Upper lobe of right lung (tissue), 1 donor: Measurements from ENCODE around the gene TRABD2B. TPM values are rescaled to one million over a fixed set of nuclear protein-coding genes. Genes with fewer than 3 reads are reported as not detected.

Experiments used
- ATAC-seq: fragments of 200-7000 bp; cut with Tn5 transposase; one replicate; pipeline ENCODE4 v1.9.1; 2020; ENCODE audit warnings: mild to moderate bottlenecking, moderate library complexity
- DNase-seq: peaks from one replicate; pipeline ENCODE4 v3.0.0-alpha.2; 2020
- H3K27ac ChIP-seq: fragments of 200-600 bp; one replicate; pipeline ENCODE4 v1.8.0; 2022
- H3K27me3 ChIP-seq: fragments of 200-600 bp; one replicate; pipeline ENCODE4 v1.8.0; 2022; ENCODE audit warnings: mild to moderate bottlenecking
- H3K36me3 ChIP-seq: fragments of 200-600 bp; one replicate; pipeline ENCODE4 v1.8.0; 2022
- H3K4me1 ChIP-seq: fragments of 200-600 bp; one replicate; pipeline ENCODE4 v1.8.0; 2022
- H3K4me3 ChIP-seq: fragments of 200-600 bp; one replicate; pipeline ENCODE4 v1.8.0; 2022; ENCODE audit warnings: mild to moderate bottlenecking
- H3K9me3 ChIP-seq: fragments of 200-600 bp; one replicate; pipeline ENCODE4 v1.8.0; 2022
- intact Hi-C: fragments of 100-400 bp; cut with DNase I; formaldehyde crosslinking; loops from one replicate; pipeline ENCODE4 v1.11.0; 2022
- total RNA-seq: library from RNA; stranded (reverse); fragmentation: NEBNext Ultra II Directional; extraction: Animal tissue kit (Norgen Biotek cat#: 25700); gene quantifications from one replicate; pipeline ENCODE4 v1.2.1, GENCODE V29; 2021
- TF ChIP-seq, protein P1 (sequence below): fragments of 200-600 bp; IDR thresholded peaks from one replicate; pipeline ENCODE4 v1.8.0; 2022; ENCODE audit warnings: antibody characterized with exemption
- donor health status: DM: no; HTN: yes; CAD: no; lungs with severe emphysema.

TRABD2B gene
- total RNA-seq, 1 donor from 2014 or later = 1.2 TPM

DNA sequence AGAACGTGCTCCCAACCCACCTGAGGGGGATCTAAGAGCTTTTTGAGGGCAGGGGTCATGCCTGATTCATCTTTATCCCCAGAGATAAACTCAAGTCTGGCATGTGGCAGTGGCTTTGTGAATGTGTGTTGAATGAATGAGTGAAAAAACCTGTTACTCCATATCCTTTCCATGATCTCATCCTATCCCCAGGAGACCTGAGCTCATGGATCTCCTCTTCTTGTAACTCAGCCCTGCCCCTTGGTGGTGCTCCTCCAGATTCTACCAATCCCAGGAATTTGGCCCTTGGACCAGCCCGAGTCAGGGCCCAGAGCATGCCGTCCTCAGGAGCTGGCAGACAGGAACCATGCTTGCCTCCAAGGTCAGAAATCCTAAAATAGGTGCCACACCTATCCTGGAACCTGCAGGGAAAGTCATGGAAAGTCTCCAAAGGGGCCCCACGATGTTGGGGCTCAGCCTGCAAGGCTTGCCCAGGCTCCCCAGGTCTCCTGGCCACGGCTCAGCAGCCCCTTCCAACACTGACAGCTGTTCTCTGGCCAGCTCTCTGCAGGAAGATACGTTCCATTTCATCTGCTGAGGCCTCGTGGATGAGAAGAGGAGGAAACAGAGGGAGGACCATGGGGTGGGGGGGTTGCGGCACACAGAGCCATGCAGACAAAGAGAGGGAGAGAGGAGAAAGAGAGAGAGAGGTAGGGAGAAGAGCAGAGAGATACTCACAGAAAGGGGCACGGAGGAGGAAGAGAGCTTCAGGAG, 214.6 kb downstream of the TRABD2B start:
- TF ChIP-seq, protein P1, sequence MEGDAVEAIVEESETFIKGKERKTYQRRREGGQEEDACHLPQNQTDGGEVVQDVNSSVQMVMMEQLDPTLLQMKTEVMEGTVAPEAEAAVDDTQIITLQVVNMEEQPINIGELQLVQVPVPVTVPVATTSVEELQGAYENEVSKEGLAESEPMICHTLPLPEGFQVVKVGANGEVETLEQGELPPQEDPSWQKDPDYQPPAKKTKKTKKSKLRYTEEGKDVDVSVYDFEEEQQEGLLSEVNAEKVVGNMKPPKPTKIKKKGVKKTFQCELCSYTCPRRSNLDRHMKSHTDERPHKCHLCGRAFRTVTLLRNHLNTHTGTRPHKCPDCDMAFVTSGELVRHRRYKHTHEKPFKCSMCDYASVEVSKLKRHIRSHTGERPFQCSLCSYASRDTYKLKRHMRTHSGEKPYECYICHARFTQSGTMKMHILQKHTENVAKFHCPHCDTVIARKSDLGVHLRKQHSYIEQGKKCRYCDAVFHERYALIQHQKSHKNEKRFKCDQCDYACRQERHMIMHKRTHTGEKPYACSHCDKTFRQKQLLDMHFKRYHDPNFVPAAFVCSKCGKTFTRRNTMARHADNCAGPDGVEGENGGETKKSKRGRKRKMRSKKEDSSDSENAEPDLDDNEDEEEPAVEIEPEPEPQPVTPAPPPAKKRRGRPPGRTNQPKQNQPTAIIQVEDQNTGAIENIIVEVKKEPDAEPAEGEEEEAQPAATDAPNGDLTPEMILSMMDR = no peak
- no peak overlapping the region for H3K4me3 ChIP-seq
- intact Hi-C loops = no loop called here
- no peaks in the 10 kb centered on the region for H3K36me3 ChIP-seq
- DNase-seq (no peak), ATAC-seq (no peak)
- H3K4me1 ChIP-seq = peaks cover 23% of the 10 kb centered on the region
- no peaks in the 10 kb centered on the region for H3K27me3 ChIP-seq
- no peak overlapping the region for H3K27ac ChIP-seq
- H3K9me3 ChIP-seq = no peaks in the 10 kb centered on the region

DNA sequence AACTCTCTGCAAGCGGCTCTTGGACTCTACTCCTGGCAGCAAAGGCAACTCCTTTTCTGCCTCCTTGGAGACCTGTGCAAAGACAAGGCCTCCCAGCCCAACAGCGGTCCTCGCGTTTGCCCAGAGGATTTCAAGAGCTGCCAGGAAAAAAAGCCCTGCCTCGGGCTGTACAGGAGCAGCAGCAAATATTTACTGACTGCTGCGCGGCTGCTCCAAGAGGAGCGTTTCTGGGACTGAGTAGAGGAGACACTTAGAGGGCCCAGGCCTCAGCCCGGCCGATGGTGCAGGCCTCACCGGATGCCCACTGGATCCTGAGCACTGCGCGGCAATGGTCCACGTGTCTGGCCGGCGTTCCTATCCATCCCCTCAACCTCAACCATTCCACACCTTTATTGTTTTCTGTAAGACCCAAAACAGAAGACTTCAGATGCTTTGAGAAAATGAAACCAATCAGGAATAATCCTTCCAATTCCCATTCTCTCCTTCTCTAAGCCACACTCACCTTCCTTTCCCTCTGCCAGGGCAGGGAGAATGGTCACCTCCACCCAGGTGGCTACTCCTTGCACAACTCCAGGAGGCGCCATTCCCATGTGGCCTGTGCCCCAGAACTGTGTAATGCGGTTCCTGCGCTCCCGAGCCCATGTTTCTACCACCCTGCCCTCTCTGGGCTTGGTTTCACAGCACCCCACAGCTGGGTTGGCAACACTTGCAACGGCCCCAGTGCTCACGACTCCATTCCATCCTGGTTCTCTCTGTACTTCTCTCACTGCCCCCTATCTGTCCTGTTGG, 215.8 kb downstream of the TRABD2B start:
- Histone ChIP-seq H3K4me1 (peaks cover 23% of the 10 kb centered on the region), H3K36me3 (no peaks in the 10 kb centered on the region), H3K27ac (no peak overlapping the region), H3K9me3 (no peaks in the 10 kb centered on the region), H3K27me3 (no peaks in the 10 kb centered on the region), H3K4me3 (no peak overlapping the region)
- intact Hi-C loops = no loop called here
- no peak for DNase-seq
- peak; percentile 43 for ATAC-seq
- TF ChIP-seq, protein P1 = no peak

DNA sequence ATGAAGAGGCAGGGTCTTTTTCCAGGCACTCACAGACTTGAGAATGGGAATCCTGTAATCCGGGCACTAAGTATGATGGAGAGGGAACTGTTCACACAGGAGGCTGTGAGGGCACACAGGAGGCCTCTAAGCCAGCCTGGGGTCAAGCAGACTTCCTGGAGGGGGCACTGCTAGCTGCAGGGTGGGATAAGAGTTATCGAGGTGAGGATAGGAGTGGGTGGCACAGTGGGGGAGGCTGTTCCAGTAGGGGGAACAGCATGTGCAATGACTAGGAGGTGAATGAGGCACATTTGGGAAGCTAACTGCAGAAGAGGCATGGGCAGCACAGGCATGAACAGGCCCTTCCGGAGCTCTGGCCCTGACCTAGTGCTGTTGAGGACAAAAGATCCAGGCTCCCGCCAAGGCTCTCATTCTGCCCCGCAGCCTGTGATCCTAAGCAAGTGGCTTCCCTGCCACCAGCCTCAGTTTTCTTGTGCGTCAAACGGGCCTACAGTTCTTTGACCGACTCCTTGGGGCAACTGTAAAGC, 216.7 kb downstream of the TRABD2B start:
- TF ChIP-seq, protein P1 = no peak
- Histone ChIP-seq H3K9me3 (no peaks in the 10 kb centered on the region), H3K4me3 (no peak overlapping the region), H3K4me1 (peaks cover 14% of the 10 kb centered on the region), H3K27ac (no peak overlapping the region), H3K27me3 (no peaks in the 10 kb centered on the region), H3K36me3 (no peaks in the 10 kb centered on the region)
- ATAC-seq (no peak), DNase-seq (no peak)
- intact Hi-C loops = no loop called here

DNA sequence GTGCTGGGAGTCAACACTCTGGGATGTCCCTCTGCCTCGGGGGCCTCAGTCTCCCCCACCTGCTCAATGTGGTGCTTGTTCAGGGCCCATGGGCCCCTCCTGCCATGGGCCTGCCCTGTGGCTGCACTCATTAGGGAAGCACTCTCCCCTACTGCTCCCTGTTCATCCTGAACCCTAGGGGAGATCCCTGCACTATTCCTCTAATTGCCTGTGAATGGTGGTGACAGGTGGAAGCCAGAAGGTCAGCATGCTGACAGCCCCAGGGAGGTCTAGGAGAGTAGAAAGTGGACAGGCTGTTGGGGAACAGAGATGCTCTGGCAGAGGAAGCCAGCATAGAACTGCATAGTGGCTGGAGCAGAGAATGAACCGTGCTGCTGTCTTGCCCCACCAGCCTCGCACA, 217.6 kb downstream of the TRABD2B start:
- H3K4me1 ChIP-seq = peaks cover 8% of the 10 kb centered on the region
- no peaks in the 10 kb centered on the region for H3K9me3 ChIP-seq
- TF ChIP-seq, protein P1 = no peak
- no peaks in the 10 kb centered on the region for H3K27me3 ChIP-seq
- H3K27ac ChIP-seq = no peak overlapping the region
- H3K36me3 ChIP-seq = no peaks in the 10 kb centered on the region
- no peak overlapping the region for H3K4me3 ChIP-seq
- intact Hi-C loops = no loop called here
- ATAC-seq (no peak), DNase-seq (no peak)

DNA sequence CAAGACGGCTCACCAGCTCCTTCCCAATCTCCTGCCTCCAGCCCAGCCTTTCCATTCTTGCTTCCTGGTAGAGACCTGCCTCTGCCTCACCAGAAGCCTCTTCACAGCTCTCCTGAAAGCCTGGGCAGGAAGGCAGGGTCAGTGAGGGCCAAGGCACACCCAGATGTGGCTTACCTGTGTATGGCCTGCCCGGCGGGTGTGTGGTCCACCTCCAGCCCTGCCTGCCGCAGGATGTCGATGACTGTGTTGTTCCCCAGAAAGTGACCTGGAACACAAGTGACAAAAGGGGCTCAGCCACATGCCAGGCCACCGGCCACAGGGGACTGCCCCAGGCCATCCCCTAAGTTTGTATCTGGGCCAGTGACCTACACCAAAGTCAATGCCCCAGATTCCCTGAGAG, 218.9 kb downstream of the TRABD2B start:
- intact Hi-C loops = no loop called here
- H3K36me3 ChIP-seq = no peaks in the 10 kb centered on the region
- TF ChIP-seq, protein P1 = no peak
- H3K9me3 ChIP-seq = no peaks in the 10 kb centered on the region
- H3K27me3 ChIP-seq = no peaks in the 10 kb centered on the region
- H3K4me3 ChIP-seq = no peak overlapping the region
- no peak overlapping the region for H3K27ac ChIP-seq
- H3K4me1 ChIP-seq = no peaks in the 10 kb centered on the region
- ATAC-seq (no peak), DNase-seq (no peak)
